Measurements from ENCODE around the gene ZNF580. TPM values are rescaled to one million over a fixed set of nuclear protein-coding genes. Genes with fewer than 3 reads are reported as not detected.

Gene ZNF580
- total and polyA plus RNA-seq, 2 of the 13 experiments (the other 11 are each of a cell fraction or from before 2014, with no cell fraction given): 4.4 to 6.0 TPM

GRCh38 chr19:55632463-55632834 is 8.4 kb upstream of the ZNF580 start (continued):
- TF ChIP-seq ZNF737 (CRISPR knock-in tag; IDR thresholded peaks at IDR 0.05; ENCODE audit: borderline replicate concordance) (no peak), POLR2AphosphoS5 (IDR thresholded peaks at IDR 0.05; ENCODE audit: low read depth, low read length) (no peak), ARID5B (CRISPR knock-in tag; IDR thresholded peaks at IDR 0.05) (no peak), ZFP82 (CRISPR knock-in tag; IDR thresholded peaks at IDR 0.05; ENCODE audit: borderline replicate concordance) (no peak), AKAP8 (CRISPR knock-in tag; IDR thresholded peaks at IDR 0.05) (no peak), ZNF274 (CRISPR knock-in tag; IDR thresholded peaks at IDR 0.05) (no peak), PAXIP1 (CRISPR knock-in tag; conservative IDR thresholded peaks at IDR 0.05) (no peak), HMGA1 (CRISPR knock-in tag; conservative IDR thresholded peaks at IDR 0.05) (no peak), ZC3H13 (CRISPR knock-in tag; IDR thresholded peaks at IDR 0.05) (no peak), ZNF761 (CRISPR knock-in tag; conservative IDR thresholded peaks at IDR 0.05) (no peak), FIP1L1 (IDR thresholded peaks at IDR 0.05; ENCODE audit: borderline replicate concordance, insufficient read depth, low read depth, low read length) (no peak), PHF5A (CRISPR knock-in tag; IDR thresholded peaks at IDR 0.05; ENCODE audit: low read depth, unreplicated experiment) (no peak), MLLT10 (CRISPR knock-in tag; IDR thresholded peaks at IDR 0.05) (no peak), MLX (CRISPR knock-in tag; IDR thresholded peaks at IDR 0.05) (no peak), ZMYM4 (CRISPR knock-in tag; IDR thresholded peaks at IDR 0.05) (no peak), ELK4 (CRISPR knock-in tag; IDR thresholded peaks at IDR 0.05; ENCODE audit: borderline replicate concordance) (no peak), TBL1XR1 (IDR thresholded peaks at IDR 0.05; ENCODE audit: borderline replicate concordance, low read length, partially characterized antibody) (no peak), BORCS8-MEF2B (CRISPR knock-in tag; IDR thresholded peaks at IDR 0.05) (no peak), HOXA7 (CRISPR knock-in tag; IDR thresholded peaks at IDR 0.05) (no peak), ZNF446 (CRISPR knock-in tag; IDR thresholded peaks at IDR 0.05) (no peak)
